ENCODE data around the gene PRDM16.

Gene PRDM16

DNA sequence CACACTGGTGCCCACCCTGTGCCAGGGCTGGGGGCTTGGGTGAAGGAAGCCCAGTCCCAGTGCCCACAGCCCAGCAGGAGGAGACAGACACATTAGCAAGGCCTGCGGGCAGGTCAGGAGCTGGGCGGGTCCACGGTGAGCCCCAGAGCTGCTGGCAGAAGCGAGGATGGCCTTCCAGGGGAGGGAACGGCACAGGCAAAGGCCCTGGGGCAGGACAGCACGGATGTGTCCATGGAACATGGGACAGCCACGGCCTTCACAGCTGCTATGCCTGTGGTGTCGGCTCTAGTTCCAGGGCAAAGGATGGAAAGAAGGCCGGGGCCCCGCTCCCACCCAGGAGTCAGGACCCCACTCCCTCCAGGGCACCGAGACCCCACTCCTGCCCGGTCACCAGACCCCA, 220.5 kb downstream of the PRDM16 start:
- Histone ChIP-seq H3K4me3 (ENCODE audit: low read depth, low read length, poor library complexity, severe bottlenecking) (no peak overlapping the region), H4K20me1 (ENCODE audit: insufficient read depth, low read length) (no peaks in the 10 kb centered on the region), H3K4me2 (ENCODE audit: low read length) (no peak overlapping the region), H3K79me2 (ENCODE audit: insufficient read depth, low read length) (no peaks in the 10 kb centered on the region), H3K27me3 (ENCODE audit: insufficient read depth, low read length) (no peaks in the 10 kb centered on the region), H3K9ac (ENCODE audit: low read length) (no peak overlapping the region), H3K9me2 (ENCODE audit: low read depth, low read length) (no peaks in the 10 kb centered on the region), H3K4me1 (ENCODE audit: insufficient read depth, low read length, severe bottlenecking) (no peaks in the 10 kb centered on the region), H2AFZ (ENCODE audit: low read length) (no peak overlapping the region), H3K27ac (ENCODE audit: low read depth, low read length, poor library complexity, severe bottlenecking) (no peak overlapping the region), H3K36me3 (ENCODE audit: insufficient read depth, low read length) (no peaks in the 10 kb centered on the region), H3F3A (ENCODE audit: insufficient read depth, low read length) (no peaks in the 10 kb centered on the region), H3K9me3 (ENCODE audit: low read length) (no peaks in the 10 kb centered on the region)
- TF ChIP-seq EZH2 (IDR thresholded peaks at IDR 0.05; ENCODE audit: borderline replicate concordance, low read length) = no peak
- TF ChIP-seq, protein P1, sequence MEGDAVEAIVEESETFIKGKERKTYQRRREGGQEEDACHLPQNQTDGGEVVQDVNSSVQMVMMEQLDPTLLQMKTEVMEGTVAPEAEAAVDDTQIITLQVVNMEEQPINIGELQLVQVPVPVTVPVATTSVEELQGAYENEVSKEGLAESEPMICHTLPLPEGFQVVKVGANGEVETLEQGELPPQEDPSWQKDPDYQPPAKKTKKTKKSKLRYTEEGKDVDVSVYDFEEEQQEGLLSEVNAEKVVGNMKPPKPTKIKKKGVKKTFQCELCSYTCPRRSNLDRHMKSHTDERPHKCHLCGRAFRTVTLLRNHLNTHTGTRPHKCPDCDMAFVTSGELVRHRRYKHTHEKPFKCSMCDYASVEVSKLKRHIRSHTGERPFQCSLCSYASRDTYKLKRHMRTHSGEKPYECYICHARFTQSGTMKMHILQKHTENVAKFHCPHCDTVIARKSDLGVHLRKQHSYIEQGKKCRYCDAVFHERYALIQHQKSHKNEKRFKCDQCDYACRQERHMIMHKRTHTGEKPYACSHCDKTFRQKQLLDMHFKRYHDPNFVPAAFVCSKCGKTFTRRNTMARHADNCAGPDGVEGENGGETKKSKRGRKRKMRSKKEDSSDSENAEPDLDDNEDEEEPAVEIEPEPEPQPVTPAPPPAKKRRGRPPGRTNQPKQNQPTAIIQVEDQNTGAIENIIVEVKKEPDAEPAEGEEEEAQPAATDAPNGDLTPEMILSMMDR (IDR thresholded peaks at IDR 0.05; ENCODE audit: low read length) = no peak

DNA sequence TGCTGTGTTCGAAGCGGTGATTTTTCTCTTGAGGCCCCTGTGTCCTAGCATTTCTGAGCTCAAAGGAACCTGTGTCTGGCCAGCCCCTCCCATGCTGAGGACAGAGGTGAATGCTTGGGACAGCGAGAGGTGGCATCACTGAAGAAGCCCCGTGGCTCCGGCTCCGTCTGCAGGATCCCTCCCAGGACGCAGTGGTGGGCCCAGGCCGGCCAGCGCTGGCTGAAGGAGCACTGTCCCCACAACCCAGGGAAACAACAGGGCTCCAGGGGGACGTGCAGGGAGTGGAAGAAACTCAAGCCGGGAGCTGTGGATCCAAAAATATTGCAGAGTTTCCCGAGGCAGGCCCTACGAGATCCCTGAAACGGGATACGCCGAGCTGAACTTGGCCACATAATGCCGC, 221.4 kb downstream of the PRDM16 start:
- no peaks in the 10 kb centered on the region for H3K36me3 ChIP-seq (ENCODE audit: insufficient read depth, low read length)
- H3K4me2 ChIP-seq (ENCODE audit: low read length) = no peak overlapping the region
- no peaks in the 10 kb centered on the region for H3K9me3 ChIP-seq (ENCODE audit: low read length)
- no peak overlapping the region for H3K4me3 ChIP-seq (ENCODE audit: low read depth, low read length, poor library complexity, severe bottlenecking)
- TF ChIP-seq, protein P1 (IDR thresholded peaks at IDR 0.05; ENCODE audit: low read length) = no peak
- no peak for TF ChIP-seq EZH2 (IDR thresholded peaks at IDR 0.05; ENCODE audit: borderline replicate concordance, low read length)
- no peaks in the 10 kb centered on the region for H3K79me2 ChIP-seq (ENCODE audit: insufficient read depth, low read length)
- no peak overlapping the region for H3K9ac ChIP-seq (ENCODE audit: low read length)
- H3K27me3 ChIP-seq (ENCODE audit: insufficient read depth, low read length) = no peaks in the 10 kb centered on the region; the same call in 1 of the 2 replicates
- H3K4me1 ChIP-seq (ENCODE audit: insufficient read depth, low read length, severe bottlenecking) = no peaks in the 10 kb centered on the region
- no peak overlapping the region for H3K27ac ChIP-seq (ENCODE audit: low read depth, low read length, poor library complexity, severe bottlenecking)
- H3K9me2 ChIP-seq (ENCODE audit: low read depth, low read length) = no peaks in the 10 kb centered on the region
- H4K20me1 ChIP-seq (ENCODE audit: insufficient read depth, low read length) = no peaks in the 10 kb centered on the region
- H2AFZ ChIP-seq (ENCODE audit: low read length) = no peak overlapping the region
- no peaks in the 10 kb centered on the region for H3F3A ChIP-seq (ENCODE audit: insufficient read depth, low read length)

DNA sequence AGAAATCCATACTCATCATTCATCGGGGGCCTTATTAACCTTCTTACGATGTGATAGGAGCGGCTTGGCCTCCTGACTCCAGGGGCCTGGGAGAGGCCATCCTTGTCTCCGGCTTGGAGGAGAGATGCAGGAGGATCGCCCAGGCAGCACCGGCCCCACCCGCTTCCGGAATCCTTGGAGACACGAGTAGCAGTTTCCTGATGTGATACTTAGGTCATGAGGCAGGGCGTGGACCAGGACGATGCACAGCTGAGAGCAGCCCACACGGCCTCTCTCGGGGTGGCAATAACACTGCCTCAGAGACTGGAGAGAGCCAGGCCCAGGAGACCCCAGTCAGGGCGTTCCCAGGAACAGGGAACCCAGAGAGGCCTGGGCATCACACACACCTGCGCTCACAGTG, 221.9 kb downstream of the PRDM16 start:
- H3K9ac ChIP-seq (ENCODE audit: low read length) = no peak overlapping the region
- H3K4me1 ChIP-seq (ENCODE audit: insufficient read depth, low read length, severe bottlenecking) = no peaks in the 10 kb centered on the region
- H3K79me2 ChIP-seq (ENCODE audit: insufficient read depth, low read length) = no peaks in the 10 kb centered on the region
- no peak overlapping the region for H2AFZ ChIP-seq (ENCODE audit: low read length)
- H3K4me2 ChIP-seq (ENCODE audit: low read length) = no peak overlapping the region
- H3K9me3 ChIP-seq (ENCODE audit: low read length) = no peaks in the 10 kb centered on the region
- H3F3A ChIP-seq (ENCODE audit: insufficient read depth, low read length) = no peaks in the 10 kb centered on the region
- no peaks in the 10 kb centered on the region for H4K20me1 ChIP-seq (ENCODE audit: insufficient read depth, low read length)
- no peak for TF ChIP-seq EZH2 (IDR thresholded peaks at IDR 0.05; ENCODE audit: borderline replicate concordance, low read length)
- TF ChIP-seq, protein P1 (IDR thresholded peaks at IDR 0.05; ENCODE audit: low read length) = no peak
- no peaks in the 10 kb centered on the region; the same call in 1 of the 2 replicates for H3K27me3 ChIP-seq (ENCODE audit: insufficient read depth, low read length)
- H3K4me3 ChIP-seq (ENCODE audit: low read depth, low read length, poor library complexity, severe bottlenecking) = no peak overlapping the region
- no peaks in the 10 kb centered on the region for H3K9me2 ChIP-seq (ENCODE audit: low read depth, low read length)
- H3K27ac ChIP-seq (ENCODE audit: low read depth, low read length, poor library complexity, severe bottlenecking) = no peak overlapping the region
- H3K36me3 ChIP-seq (ENCODE audit: insufficient read depth, low read length) = no peaks in the 10 kb centered on the region

Data from OCI-LY1 (cell line).